Fibroblast of skin of left quadriceps (primary cell): ENCODE results near the gene POP7.

Experiments used
- DNase-seq, 2 experiments: peaks; one replicate each; pipeline ENCODE4 v3.0.0-alpha.2; 2013; ENCODE audit warnings: low read depth in 2 of 2

Gene POP7

DNA sequence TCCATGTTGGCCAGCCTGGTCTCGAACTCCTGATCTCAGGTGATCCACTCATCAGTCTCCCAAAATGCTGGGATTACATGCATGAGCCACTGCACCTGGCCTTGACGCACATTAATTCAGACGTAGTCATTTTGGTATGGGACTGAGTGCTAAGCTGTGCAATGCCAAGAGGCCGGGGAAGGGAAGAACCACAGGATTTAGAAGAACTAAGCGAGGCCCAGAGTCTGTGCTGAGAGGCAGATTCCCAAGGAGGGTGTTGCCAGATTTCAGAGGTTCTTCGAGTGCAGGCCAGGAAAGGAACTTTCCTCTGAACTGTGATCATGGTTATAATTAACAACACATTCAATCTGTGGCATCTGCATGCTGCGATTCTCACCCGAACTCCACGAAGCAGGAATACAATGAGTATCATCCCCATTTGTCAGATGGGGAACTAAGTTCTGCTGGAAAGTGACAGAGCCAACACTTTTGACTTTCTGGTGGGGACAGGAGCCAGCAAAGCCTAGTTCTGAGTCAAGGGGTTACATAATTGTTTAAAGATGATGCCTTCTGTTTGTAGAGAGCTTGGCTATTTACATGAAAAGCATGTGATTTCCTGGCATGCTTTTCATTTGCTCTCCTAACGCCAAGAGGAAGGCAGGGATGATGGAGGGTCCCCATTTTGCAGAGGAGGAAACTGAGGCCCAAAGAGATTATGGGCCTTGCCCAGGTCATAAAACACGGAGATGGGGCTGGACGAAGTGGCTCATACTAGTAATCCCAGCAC is 21.3 kb downstream of the POP7 start:
- peak; percentile 92 to 93 for DNase-seq

DNA sequence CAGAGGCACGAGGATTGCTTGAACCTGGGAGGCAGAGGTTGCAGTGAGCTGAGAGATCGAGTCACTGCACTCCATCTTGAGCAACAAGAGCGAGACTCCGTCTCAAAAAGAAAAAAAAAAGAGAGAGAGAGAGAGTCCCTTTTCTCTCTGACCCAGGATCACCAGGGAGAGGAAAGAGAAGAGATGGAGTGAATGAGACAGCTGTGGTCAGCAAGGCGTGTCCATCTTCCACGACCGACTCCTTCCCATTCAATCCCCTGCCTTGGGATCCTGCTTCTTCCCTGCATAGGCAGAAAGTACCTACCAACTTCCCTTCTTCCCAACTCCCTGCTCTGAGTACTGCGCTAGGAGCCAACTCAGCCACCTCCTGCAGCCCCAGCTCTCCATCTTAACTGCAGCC is 22.3 kb downstream of the POP7 start:
- DNase-seq, result no peak

DNA sequence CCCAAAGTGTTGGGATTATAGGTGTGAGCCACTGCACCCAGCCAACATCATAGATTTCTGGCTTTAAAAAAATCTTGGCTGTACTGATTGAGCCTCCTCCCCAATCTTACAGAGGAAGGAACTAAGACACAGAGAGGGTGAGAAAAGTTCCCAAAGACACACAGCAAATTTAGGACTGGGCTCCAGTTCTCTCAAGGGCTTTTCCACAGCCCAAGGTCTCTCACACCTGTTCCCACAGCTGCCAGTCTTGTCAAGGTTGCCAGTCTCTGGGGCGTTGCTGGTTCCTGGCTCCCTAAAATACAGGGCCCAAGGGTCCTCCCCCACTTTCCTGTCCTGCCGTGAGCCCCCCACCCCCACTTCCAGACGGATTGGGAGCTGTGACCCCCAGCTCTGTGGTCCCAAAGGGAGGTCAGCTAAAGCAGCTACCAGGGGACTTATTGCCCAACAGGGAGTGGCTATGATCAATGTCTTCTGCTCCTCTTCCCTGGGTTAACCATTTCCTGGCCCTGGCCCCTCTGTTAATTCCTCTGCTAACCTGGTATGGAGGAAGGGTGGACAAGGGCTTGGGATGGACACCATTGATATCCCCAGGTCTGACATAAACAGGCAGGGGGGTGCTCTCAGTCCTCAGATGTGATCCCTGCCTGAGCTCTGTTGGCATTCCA is 24.3 kb downstream of the POP7 start:
- no peak for DNase-seq

DNA sequence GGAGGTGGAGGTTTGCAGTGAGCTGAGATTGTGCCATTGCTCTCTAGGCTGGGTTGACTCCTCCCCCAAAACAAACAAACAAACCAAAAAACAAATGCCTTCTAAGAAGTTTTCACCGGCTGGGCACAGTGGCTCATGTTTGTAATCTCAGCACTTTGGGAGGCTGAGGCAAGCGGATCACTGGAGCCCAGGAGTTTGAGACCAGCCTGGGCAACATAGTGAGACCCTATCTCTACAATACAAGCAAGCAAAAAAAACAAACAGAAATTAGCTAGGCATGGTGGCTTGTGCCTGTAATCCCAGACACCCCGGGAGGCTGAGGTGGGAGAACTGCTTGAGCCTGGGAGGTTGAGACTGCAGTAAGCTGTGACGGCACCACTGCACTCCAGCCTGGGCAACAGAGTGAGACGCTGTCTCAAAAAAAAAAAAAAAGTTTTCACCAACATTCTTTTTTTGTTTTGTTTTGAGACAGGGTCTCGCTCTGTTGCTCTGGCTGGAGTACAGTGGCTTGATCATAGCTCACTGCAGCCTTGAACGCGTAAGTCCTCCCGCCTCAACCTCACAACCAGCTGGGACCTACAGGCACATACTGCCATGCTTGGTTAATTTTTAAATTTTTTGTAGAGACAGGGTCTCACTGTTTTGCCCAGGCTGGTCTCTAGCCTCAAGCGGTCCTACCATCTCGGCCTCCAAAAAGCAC is 26.2 kb downstream of the POP7 start:
- DNase-seq, result no peak

DNA sequence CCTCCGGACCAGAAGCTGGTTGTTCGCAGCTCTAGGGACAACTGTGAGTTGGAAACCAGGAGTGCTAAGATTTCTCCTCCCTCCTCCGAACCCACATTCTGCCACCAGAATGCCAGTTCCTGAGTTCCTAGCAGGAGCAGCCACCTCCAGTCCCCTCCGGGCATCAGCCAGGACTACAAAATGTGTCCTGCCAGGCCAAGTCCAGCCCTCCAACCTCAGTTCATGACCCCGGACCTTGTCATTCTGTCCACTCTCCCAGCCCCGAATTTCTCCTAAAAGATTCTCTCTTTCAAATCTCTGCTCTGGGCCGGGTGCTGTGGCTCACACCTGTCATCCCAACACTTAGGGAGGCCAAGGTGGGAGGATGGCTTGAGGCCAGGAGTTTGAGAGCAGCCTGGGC is 29.8 kb downstream of the POP7 start:
- DNase-seq, result no peak

- no peak for DNase-seq
These were observed 30.8 kb downstream of the POP7 start for GRCh38 chr7:100736671-100737070.

- DNase-seq, result no peak
These were observed 34.0 kb downstream of the POP7 start for GRCh38 chr7:100739934-100740333.

DNA sequence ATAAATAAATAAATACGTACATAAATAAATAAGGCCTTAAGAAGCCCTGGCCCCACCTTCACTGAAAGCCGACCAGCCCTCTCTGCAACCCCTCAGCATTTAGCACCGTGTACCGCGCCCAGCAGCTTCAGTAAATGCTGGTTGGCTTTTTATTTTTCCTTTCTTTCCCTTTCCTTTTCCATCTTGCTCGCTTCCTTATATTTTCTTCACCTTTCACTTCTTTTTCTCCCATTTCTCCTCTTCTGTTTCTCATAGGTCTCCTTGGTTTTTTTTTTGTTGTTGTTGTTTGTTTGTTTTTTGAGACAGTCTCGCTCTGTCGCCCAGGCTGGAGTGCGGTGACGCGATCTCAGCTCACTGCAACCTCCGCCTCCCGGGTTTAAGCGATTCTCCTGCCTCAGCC is 38.7 kb downstream of the POP7 start:
- DNase-seq, result no peak

DNA sequence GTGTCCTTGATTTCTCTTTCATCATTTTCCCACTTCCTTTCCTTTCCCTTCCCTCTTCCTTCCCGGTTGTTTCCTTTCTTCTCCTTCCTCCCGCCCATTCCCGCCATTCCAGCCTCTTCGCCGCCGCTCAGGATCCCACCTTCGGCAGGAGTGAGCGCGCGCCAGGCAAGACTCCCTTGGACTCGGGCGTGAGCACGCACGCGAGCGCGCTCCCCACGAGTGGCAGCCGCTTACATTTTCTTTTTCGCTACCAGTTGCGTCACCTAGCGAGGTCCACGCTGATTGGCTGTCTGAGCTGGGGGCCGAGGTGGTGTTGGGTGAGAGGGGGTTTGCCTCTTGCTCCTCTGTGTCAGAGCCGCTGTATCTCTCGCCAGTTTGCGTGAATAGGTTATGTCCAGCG is 39.3 kb downstream of the POP7 start:
- DNase-seq, result peak; percentile 62 to 64

DNA sequence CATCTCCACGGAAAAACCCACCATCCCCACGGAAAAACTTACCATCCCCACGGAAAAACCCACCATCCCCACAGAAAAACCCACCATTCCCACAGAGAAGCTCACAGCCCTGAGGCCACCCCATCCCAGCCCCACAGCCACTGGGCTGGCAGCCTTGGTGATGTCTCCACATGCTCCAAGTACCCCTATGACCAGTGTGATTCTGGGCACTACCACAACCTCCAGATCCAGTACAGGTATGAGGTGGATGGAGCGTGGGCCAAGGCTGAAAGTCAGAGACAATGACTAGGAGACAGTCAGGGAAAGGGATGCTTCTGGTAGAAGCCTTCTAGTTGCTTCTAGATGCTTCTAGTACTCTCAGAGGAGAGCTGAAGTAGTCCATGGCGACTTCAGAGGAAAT is 47.1 kb downstream of the POP7 start:
- no peak for DNase-seq

DNA sequence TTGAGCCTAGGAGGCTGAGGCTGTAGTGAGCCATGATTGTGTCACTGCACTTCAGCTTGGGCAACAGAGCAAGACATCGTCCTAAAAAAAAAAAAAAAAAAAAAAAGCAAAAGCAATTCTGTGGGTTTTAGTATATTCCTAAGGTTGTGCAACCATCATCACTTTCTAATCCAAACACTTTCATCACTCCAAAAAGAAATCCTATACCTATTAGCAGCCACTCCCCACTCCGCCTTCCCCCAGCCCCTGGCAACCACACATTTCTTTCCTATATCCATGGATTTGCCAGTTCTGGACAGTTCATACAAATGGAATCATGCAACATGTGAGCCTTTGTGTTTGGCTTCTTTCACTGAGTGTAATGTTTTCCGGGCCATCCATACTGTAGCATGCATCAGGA is 47.8 kb downstream of the POP7 start:
- peak in 1 of 2 experiments; percentile 3 for DNase-seq
